Liver (tissue), 3 donors: ENCODE measurements around the gene CLCN5.

Experiments
- FOXA1 ChIP-seq: IDR thresholded peaks from 2 replicates; pipeline ENCODE4 v1.6.1; 2016; ENCODE audit warnings: antibody characterized with exemption
- JUND ChIP-seq, 2 donors: IDR thresholded peaks; 2 replicates each; pipeline ENCODE4 v1.6.1; 2016; ENCODE audit warnings: antibody characterized with exemption in 2 of 2
- RAD21 ChIP-seq, 2 donors: IDR thresholded peaks; 2 replicates each; pipeline ENCODE4 v1.6.1; 2016; ENCODE audit warnings: antibody characterized with exemption in 2 of 2, mild to moderate bottlenecking in 2 of 2
- YY1 ChIP-seq: IDR thresholded peaks from 2 replicates; pipeline ENCODE4 v1.6.1; 2016; ENCODE audit warnings: antibody characterized with exemption, mild to moderate bottlenecking
- TF ChIP-seq, protein P1 (sequence below): IDR thresholded peaks from 2 replicates; pipeline ENCODE4 v1.6.1; 2016; ENCODE audit warnings: antibody characterized with exemption, mild to moderate bottlenecking
- TF ChIP-seq, protein P2 (sequence below): fragments of 150-350 bp; IDR thresholded peaks from 2 replicates; pipeline ENCODE4 v1.5.1; 2017; ENCODE audit warnings: improper control_type of control experiment, low read depth, low read length; ENCODE audit not compliant: missing input control
- TF ChIP-seq, protein P3 (sequence below): IDR thresholded peaks from 2 replicates; pipeline ENCODE4 v1.6.1; 2016; ENCODE audit warnings: antibody characterized with exemption
- TF ChIP-seq, protein P4 (sequence below): IDR thresholded peaks from 2 replicates; pipeline ENCODE4 v1.6.1; 2016; ENCODE audit warnings: antibody characterized with exemption
- donor health status: healthy.
- donor health status: healthy.

DNA sequence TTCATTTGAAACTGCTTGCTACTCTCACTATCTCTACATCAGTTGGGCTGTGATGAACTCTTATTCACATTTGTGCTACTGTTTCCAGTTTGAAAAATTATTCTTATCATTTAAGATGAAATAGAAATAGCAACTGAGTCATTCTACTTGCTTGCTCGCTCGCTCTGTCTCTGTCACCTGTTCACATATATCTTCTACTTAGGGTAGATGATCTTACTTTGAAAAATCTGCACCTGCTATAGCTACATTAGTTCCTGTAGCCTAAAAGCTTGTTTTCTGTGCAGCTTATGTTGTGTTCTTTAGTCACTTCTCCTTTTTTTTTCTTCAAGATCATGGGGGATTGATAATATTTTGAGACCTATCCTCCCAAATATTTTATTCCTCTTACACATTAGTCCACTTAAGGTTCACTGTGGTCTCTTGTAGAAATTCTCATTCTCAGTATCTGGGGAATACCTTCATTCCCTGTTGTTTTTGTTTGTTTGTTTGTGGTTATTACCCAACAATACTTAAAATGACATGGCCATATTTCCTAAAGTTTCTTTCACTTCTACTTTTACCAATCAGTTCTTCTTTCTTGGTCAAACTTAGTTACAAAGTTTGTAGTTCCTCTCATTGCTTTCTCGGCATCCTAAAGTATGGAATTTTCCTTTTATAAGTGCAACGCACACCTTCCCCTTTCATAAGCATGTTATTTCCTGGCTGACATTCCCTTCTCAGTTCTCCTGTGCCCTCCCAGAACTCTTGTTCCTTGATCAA, 36.5 kb downstream of the CLCN5 start:
- TF ChIP-seq, protein P1, sequence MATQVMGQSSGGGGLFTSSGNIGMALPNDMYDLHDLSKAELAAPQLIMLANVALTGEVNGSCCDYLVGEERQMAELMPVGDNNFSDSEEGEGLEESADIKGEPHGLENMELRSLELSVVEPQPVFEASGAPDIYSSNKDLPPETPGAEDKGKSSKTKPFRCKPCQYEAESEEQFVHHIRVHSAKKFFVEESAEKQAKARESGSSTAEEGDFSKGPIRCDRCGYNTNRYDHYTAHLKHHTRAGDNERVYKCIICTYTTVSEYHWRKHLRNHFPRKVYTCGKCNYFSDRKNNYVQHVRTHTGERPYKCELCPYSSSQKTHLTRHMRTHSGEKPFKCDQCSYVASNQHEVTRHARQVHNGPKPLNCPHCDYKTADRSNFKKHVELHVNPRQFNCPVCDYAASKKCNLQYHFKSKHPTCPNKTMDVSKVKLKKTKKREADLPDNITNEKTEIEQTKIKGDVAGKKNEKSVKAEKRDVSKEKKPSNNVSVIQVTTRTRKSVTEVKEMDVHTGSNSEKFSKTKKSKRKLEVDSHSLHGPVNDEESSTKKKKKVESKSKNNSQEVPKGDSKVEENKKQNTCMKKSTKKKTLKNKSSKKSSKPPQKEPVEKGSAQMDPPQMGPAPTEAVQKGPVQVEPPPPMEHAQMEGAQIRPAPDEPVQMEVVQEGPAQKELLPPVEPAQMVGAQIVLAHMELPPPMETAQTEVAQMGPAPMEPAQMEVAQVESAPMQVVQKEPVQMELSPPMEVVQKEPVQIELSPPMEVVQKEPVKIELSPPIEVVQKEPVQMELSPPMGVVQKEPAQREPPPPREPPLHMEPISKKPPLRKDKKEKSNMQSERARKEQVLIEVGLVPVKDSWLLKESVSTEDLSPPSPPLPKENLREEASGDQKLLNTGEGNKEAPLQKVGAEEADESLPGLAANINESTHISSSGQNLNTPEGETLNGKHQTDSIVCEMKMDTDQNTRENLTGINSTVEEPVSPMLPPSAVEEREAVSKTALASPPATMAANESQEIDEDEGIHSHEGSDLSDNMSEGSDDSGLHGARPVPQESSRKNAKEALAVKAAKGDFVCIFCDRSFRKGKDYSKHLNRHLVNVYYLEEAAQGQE, result no peak
- TF ChIP-seq, protein P2, sequence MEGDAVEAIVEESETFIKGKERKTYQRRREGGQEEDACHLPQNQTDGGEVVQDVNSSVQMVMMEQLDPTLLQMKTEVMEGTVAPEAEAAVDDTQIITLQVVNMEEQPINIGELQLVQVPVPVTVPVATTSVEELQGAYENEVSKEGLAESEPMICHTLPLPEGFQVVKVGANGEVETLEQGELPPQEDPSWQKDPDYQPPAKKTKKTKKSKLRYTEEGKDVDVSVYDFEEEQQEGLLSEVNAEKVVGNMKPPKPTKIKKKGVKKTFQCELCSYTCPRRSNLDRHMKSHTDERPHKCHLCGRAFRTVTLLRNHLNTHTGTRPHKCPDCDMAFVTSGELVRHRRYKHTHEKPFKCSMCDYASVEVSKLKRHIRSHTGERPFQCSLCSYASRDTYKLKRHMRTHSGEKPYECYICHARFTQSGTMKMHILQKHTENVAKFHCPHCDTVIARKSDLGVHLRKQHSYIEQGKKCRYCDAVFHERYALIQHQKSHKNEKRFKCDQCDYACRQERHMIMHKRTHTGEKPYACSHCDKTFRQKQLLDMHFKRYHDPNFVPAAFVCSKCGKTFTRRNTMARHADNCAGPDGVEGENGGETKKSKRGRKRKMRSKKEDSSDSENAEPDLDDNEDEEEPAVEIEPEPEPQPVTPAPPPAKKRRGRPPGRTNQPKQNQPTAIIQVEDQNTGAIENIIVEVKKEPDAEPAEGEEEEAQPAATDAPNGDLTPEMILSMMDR, result no peak
- no peak for TF ChIP-seq YY1
- TF ChIP-seq, protein P3, sequence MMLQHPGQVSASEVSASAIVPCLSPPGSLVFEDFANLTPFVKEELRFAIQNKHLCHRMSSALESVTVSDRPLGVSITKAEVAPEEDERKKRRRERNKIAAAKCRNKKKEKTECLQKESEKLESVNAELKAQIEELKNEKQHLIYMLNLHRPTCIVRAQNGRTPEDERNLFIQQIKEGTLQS, result no peak
- no peak for TF ChIP-seq JUND (IDR thresholded peaks at IDR 0.05)
- TF ChIP-seq, protein P4, sequence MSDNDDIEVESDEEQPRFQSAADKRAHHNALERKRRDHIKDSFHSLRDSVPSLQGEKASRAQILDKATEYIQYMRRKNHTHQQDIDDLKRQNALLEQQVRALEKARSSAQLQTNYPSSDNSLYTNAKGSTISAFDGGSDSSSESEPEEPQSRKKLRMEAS, result no peak
- no peak for TF ChIP-seq RAD21 (IDR thresholded peaks at IDR 0.05)
- TF ChIP-seq FOXA1, result no peak
